Measurements from ENCODE around the gene RNASEH2C. TPM values are rescaled to one million over a fixed set of nuclear protein-coding genes. Genes with fewer than 3 reads are reported as not detected.
"Not testable (repeated sequence)": the region's sequence is repeated elsewhere in the genome, so short reads cannot be mapped to it uniquely, and the experiment has no call there.

Gene RNASEH2C
- total RNA-seq, 2 donors from 2014 or later, result 138 to 185 TPM

GRCh38 chr11:65712633-65713076, 7.9 kb downstream of the RNASEH2C start:
- no peaks in the 10 kb centered on the region for H3K9me3 ChIP-seq
- H3K4me1 ChIP-seq (ENCODE audit: control insufficient read depth in 1 of 2, low read depth in 2 of 2), result peaks cover 5 to 31% of the 10 kb centered on the region in 2 donors
- ATAC-seq (ENCODE audit: insufficient number of reproducible peaks, low FRiP score, low read depth) (no peak), DNase-seq (ENCODE audit: low spot score) (no peak)
- peak overlapping the region; percentile 99 for H3K4me3 ChIP-seq
- H3K27ac ChIP-seq, result peak overlapping the region; percentile 95 to 100
- peaks cover 40% of the 10 kb centered on the region for H3K36me3 ChIP-seq
- TF ChIP-seq CTCF (IDR thresholded peaks at IDR 0.05), result no peak
- H3K27me3 ChIP-seq (replicated peaks; ENCODE audit: insufficient read depth), result no peaks in the 10 kb centered on the region

- peak within 1 kb of the TSS; percentile 95 to 100 for H3K27ac ChIP-seq
- peak within 1 kb of the TSS; percentile 99 for H3K4me3 ChIP-seq
- TF ChIP-seq CTCF (IDR thresholded peaks at IDR 0.05), result peak; percentile 98
- ATAC-seq (ENCODE audit: insufficient number of reproducible peaks, low FRiP score, low read depth), result peak; percentile 88
- no peaks in the 10 kb centered on the region for H3K9me3 ChIP-seq
- H3K4me1 ChIP-seq (ENCODE audit: control insufficient read depth in 1 of 2, low read depth in 2 of 2), result peaks cover 5 to 31% of the 10 kb centered on the region in 2 donors
- peak; percentile 97 for DNase-seq (ENCODE audit: low spot score)
- H3K36me3 ChIP-seq, result peaks cover 34% of the 10 kb centered on the region
- H3K27me3 ChIP-seq (replicated peaks; ENCODE audit: insufficient read depth), result no peaks in the 10 kb centered on the region
These were observed 8.6 kb downstream of the RNASEH2C start, which contains the start of gene KAT5 for GRCh38 chr11:65711785-65712632. Gene KAT5, plus strand, starts transcription at chr11:65712252. Its CDS starts 16 bp downstream, at chr11:65712268.

GRCh38 chr11:65710421-65710820, 10.2 kb downstream of the RNASEH2C start:
- DNase-seq (ENCODE audit: low spot score) (no peak), ATAC-seq (ENCODE audit: insufficient number of reproducible peaks, low FRiP score, low read depth) (no peak)
- H3K4me1 ChIP-seq (ENCODE audit: control insufficient read depth in 1 of 2, low read depth in 2 of 2), result peaks cover 5 to 36% of the 10 kb centered on the region in 2 donors
- no peaks in the 10 kb centered on the region for H3K9me3 ChIP-seq
- H3K27ac ChIP-seq, result peak overlapping the region; percentile 95 to 100
- TF ChIP-seq CTCF (IDR thresholded peaks at IDR 0.05), result no peak
- no peaks in the 10 kb centered on the region for H3K27me3 ChIP-seq (replicated peaks; ENCODE audit: insufficient read depth)
- H3K36me3 ChIP-seq, result peaks cover 21% of the 10 kb centered on the region
- no peak overlapping the region for H3K4me3 ChIP-seq

GRCh38 chr11:65709661-65710060, 10.9 kb downstream of the RNASEH2C start:
- TF ChIP-seq CTCF (IDR thresholded peaks at IDR 0.05), result no peak
- H3K27me3 ChIP-seq (replicated peaks; ENCODE audit: insufficient read depth), result no peaks in the 10 kb centered on the region
- no peaks in the 10 kb centered on the region for H3K9me3 ChIP-seq
- no peak overlapping the region for H3K4me3 ChIP-seq
- ATAC-seq (ENCODE audit: insufficient number of reproducible peaks, low FRiP score, low read depth) (no peak), DNase-seq (ENCODE audit: low spot score) (no peak)
- H3K36me3 ChIP-seq, result peaks cover 14% of the 10 kb centered on the region
- peak overlapping the region; percentile 95 to 100 for H3K27ac ChIP-seq
- H3K4me1 ChIP-seq (ENCODE audit: control insufficient read depth in 1 of 2, low read depth in 2 of 2), result peaks cover 5 to 36% of the 10 kb centered on the region in 2 donors

- no peak for ATAC-seq (ENCODE audit: insufficient number of reproducible peaks, low FRiP score, low read depth)
- Histone ChIP-seq H3K9me3 (no peaks in the 10 kb centered on the region), H3K36me3 (peaks cover 2% of the 10 kb centered on the region), H3K27ac (no peak overlapping the region), H3K4me1 (ENCODE audit: control insufficient read depth in 1 of 2, low read depth in 2 of 2) (peaks cover 5 to 33% of the 10 kb centered on the region in 2 donors), H3K4me3 (no peak overlapping the region), H3K27me3 (replicated peaks; ENCODE audit: insufficient read depth) (no peaks in the 10 kb centered on the region)
- no peak for TF ChIP-seq CTCF (IDR thresholded peaks at IDR 0.05)
- DNase-seq (ENCODE audit: low spot score), result no peak
These were observed 12.1 kb downstream of the RNASEH2C start for GRCh38 chr11:65708451-65708850.

GRCh38 chr11:65707002-65707401, 13.6 kb downstream of the RNASEH2C start:
- H3K4me3 ChIP-seq; H3K27me3 ChIP-seq (replicated peaks; ENCODE audit: insufficient read depth); H3K9me3 ChIP-seq; H3K27ac ChIP-seq; DNase-seq (ENCODE audit: low spot score); ATAC-seq (ENCODE audit: insufficient number of reproducible peaks, low FRiP score, low read depth); H3K36me3 ChIP-seq: not testable (repeated sequence)
- peaks cover 5 to 24% of the 10 kb centered on the region in 2 donors for H3K4me1 ChIP-seq (ENCODE audit: control insufficient read depth in 1 of 2, low read depth in 2 of 2)
